Naive thymus-derived CD8-positive, alpha-beta T cell (primary cell): Measurements from ENCODE around the gene MYO15B. TPM values are rescaled to one million over a fixed set of nuclear protein-coding genes. Genes with fewer than 3 reads are reported as not detected.

Experiments used
- ATAC-seq, 2 donors: fragments of 150-1000 bp; cut with Tn5 transposase in 1 of 2; sonication (Bioruptor Pico), chemical (Tn5 transposase) in 1 of 2; 1 replicate in 1 of 2; 2 replicates in 1 of 2; pipeline ENCODE4 v1.10.0; 2021; ENCODE audit warnings: mild to moderate bottlenecking in 2 of 2, moderate library complexity in 2 of 2
- POLR2A ChIA-PET: fragments of 350-600 bp; sonication (Branson Sonifier 250); formaldehyde crosslinking; loops from one replicate; lab custom pipeline; 2021; ENCODE audit warnings: antibody characterized with exemption; lab: Charles Lee
- DNase-seq, 10 donors: peaks; one replicate each; pipeline versions ENCODE4 v3.0.0 to v3.0.0-alpha.2; 2020 to 2022
- H3K27ac Mint-ChIP-seq, 10 donors: one replicate each; pipeline ENCODE4 v1.8.0; 2020 to 2022; ENCODE audit warnings: mild to moderate bottlenecking in 10 of 10, mixed read lengths in 10 of 10, moderate library complexity in 4 of 10, inconsistent platforms in 1 of 10
- H3K27me3 Mint-ChIP-seq, 5 donors: one replicate each; pipeline ENCODE4 v1.8.0; 2021 to 2022; ENCODE audit warnings: mixed read lengths in 5 of 5
- H3K36me3 Mint-ChIP-seq, 3 donors: one replicate each; pipeline ENCODE4 v1.8.0; 2020 to 2022; ENCODE audit warnings: mixed read lengths in 3 of 3, mild to moderate bottlenecking in 2 of 3, inconsistent platforms in 1 of 3
- H3K4me1 Mint-ChIP-seq, 4 donors: one replicate each; pipeline ENCODE4 v1.8.0; 2021 to 2022; ENCODE audit warnings: mixed read lengths in 4 of 4
- H3K4me3 Mint-ChIP-seq, 10 donors: one replicate each; pipeline ENCODE4 v1.8.0; 2020 to 2022; ENCODE audit warnings: mild to moderate bottlenecking in 10 of 10, mixed read lengths in 10 of 10, moderate library complexity in 6 of 10, inconsistent platforms in 1 of 10
- H3K9me3 Mint-ChIP-seq, 9 donors: one replicate each; pipeline ENCODE4 v1.8.0; 2020 to 2022; ENCODE audit warnings: mixed read lengths in 9 of 9, mild to moderate bottlenecking in 3 of 9, inconsistent platforms in 1 of 9, moderate library complexity in 1 of 9
- polyA plus RNA-seq, 3 donors: library from polyadenylated mRNA; unstranded; fragments of 300-500 nt; fragmentation: Illumina TruSeq; gene quantifications; one replicate each; pipeline ENCODE4 v1.2.3, GENCODE V29; 2021
- total RNA-seq, 8 experiments: library from RNA in 2 of 8; stranded (reverse) in 2 of 8; gene quantifications; one replicate each; pipeline ENCODE4 v1.2.3 and lab custom pipeline; 2021 to 2026

Gene MYO15B
- total RNA-seq (100 to 1,000 TPM; 412 to 418 TPM), polyA plus RNA-seq (1 to 10 TPM; 1.9 to 3.2 (median 2.5) TPM), total RNA-seq (lab: John Stamatoyannopoulos, UW) (57.5 to 543 (median 219) reads per million in 6 experiments)

DNA sequence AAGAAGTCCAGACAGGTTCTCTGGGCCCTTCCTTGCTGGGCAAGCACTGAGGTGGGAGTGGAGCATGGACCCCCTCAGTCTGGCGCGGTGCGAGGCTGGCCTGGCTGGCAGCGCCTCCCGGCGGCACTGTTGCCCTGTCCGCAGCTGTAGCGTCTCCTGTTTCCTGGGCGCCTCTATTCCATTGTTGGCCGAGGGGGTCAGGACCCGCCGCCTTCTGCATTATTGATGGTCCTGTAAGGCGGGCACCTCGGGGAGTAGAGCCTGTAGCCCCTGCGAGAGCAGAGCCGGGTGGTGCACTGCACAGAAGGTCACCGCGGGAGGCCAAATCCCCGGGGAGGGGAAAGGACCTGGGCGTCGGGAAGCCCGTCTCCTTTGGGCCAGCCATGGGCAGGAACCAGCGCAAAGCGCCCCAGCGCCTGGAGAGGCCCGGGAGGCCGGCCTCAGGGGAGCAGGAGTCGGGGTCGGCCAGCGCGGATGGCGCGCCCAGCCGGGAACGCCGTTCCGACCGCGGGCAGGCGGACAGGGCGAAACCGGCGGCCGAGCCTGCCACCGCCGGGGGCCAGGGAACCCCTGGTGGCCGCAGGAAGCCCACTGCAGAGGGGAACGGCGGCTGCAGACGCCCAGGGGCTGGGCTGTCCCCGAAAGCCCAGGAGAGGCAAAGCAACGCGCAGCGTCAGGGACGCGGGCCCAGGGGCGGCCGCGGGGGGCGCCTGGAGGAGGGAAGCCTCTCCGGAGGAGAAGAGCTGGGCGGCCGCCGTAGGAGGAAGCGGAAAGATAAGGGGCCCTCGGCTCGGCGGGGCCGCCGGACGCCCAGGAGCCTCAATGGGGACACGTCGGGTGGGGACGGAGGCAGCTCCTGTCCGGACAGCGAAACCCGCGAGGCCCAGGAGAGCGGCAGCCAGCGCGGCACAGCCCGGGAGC, at the start of gene MYO15B:
Gene MYO15B, plus strand, starts transcription at position 126 of the 921 bp plus-strand sequence. Its CDS starts 258 bp downstream, at position 384.
- no peaks in the 10 kb centered on the region for H3K27me3 Mint-ChIP-seq
- H3K4me3 Mint-ChIP-seq: peak within 1 kb of the TSS; percentile 70 to 90 (median 81)
- POLR2A ChIA-PET: interaction anchor here (0.6 to 1.8 kb wide), 22 partner anchors 45 to 379 kb away, joined by 3 to 20 read pairs (median 4); partner anchors contain the start of genes LLGL2, MIF4GD, MRPS7 and SLC25A19
- H3K4me1 Mint-ChIP-seq: peaks cover 3 to 20% (median 12%) of the 10 kb centered on the region in 4 donors
- DNase-seq (peak; percentile 63 to 85 (median 72)), ATAC-seq (peak; percentile 69)
- H3K9me3 Mint-ChIP-seq: no peaks in the 10 kb centered on the region
- no peaks in the 10 kb centered on the region for H3K36me3 Mint-ChIP-seq
- peak within 1 kb of the TSS; percentile 25 to 90 (median 73) for H3K27ac Mint-ChIP-seq

- POLR2A ChIA-PET: interaction anchor here (0.7 kb wide), 1 partner anchor 173 kb away, joined by 5 read pairs; no protein-coding TSS in a partner anchor
- Mint-ChIP-seq H3K36me3 (peaks cover 0 to under 1% (median 0%) of the 10 kb centered on the region in 3 donors), H3K27ac (peak overlapping the region in 2 of 10 donors; percentile 71 to 75), H3K9me3 (no peaks in the 10 kb centered on the region), H3K27me3 (no peaks in the 10 kb centered on the region), H3K4me3 (no peak overlapping the region), H3K4me1 (peaks cover 9 to 12% (median 9%) of the 10 kb centered on the region in 4 donors)
- ATAC-seq (no peak), DNase-seq (no peak)
Measured at GRCh38 chr17:75539967-75540729, 47.5 kb upstream of the MYO15B start.

DNA sequence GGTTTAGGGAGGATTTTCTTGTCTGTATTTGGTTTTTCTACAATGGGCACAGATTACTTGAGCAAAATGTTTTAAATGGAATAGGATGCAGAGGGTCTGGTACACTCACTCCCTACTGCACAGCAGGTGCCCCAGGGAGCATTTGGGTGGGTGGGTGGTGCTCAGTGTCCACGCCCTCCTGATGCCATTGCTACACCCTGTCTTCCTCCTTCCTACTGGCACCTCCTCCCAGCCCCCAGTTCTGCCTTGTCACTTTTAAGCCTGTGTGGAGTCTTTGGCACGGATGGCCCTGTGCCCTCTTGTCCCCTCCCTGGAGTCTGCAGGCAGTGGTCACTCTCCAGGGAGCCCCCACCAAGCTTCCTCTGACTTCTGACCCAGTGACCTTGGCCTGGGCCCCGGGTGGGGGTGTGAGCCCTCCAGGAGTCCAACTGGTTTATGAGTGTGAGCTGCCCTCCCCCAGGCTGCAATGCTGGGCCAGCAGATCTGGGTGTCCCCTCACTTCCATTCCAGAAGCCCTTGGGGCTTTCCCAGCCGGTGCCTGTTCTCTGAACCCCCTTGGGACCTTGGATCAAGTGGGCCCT, 46.6 kb upstream of the MYO15B start:
- Mint-ChIP-seq H3K27me3 (no peaks in the 10 kb centered on the region), H3K27ac (peak overlapping the region in 2 of 10 donors; percentile 71 to 75), H3K36me3 (peaks cover 0 to 2% (median 0%) of the 10 kb centered on the region in 3 donors), H3K4me3 (no peak overlapping the region), H3K4me1 (peaks cover under 1 to 6% (median 2%) of the 10 kb centered on the region in 4 donors), H3K9me3 (no peaks in the 10 kb centered on the region)
- POLR2A ChIA-PET: no interaction called here
- DNase-seq (no peak), ATAC-seq (no peak)

DNA sequence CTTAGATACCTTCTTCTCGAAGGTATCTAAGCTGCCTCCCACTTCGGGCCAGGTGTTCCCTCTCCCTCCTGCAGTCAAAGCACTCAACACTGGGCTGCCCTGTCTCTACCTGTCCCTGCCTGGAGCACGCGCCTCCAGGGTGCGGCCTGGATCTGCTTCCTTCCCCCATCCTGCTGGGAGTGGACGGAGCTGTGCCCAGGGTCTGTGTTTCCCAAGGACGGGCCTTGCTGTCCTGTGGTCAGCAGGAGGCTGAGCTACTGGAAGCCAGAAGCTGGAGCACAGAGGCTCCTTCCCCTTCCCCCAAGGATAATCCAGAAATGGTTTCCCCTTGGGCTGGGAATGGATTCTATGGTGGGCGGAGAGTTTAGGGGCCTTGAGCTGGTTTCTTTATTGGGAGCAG, 45.4 kb upstream of the MYO15B start:
- H3K4me1 Mint-ChIP-seq: peaks cover 0 to 6% (median 1%) of the 10 kb centered on the region in 4 donors
- POLR2A ChIA-PET: interaction anchor here (0.9 kb wide), 1 partner anchor 46 kb away, joined by 3 read pairs; no protein-coding TSS in a partner anchor
- no peak overlapping the region for H3K27ac Mint-ChIP-seq
- H3K36me3 Mint-ChIP-seq: peaks cover 0 to 2% (median 0%) of the 10 kb centered on the region in 3 donors
- H3K27me3 Mint-ChIP-seq: no peaks in the 10 kb centered on the region
- DNase-seq: no peak
- no peaks in the 10 kb centered on the region for H3K9me3 Mint-ChIP-seq
- H3K4me3 Mint-ChIP-seq: no peak overlapping the region
- ATAC-seq: no peak

DNA sequence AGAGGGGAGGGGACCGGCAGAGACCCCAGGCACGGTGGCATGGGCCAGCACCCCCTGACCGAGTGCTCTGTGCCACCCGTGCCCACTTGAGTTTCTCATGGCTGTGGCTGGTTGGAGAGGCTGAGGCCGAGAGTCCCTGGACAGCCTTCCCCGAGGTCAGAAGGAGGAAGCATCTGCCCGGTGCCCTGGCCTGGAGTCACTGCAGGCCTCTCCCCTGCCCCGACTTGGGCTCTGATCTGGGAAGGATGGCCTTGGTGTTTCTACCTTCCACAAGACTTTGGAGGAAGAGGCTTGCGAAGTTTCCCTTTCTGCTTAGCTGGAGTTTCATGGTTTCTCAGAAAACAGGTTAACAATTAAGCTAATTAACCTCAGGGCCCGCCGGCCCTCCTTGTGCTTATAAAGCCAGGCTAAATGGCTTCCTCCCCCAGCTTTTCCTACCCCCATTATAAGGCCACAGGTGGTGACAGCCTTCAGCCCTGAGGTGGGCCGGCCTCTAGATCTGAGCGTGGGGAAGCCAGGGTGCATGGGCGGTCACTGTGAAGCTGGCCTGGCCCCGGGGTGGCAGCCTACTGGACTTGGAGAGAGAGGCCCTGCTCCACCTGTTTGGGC, 44.8 kb upstream of the MYO15B start:
- H3K36me3 Mint-ChIP-seq: peaks cover 0 to 5% (median 0%) of the 10 kb centered on the region in 3 donors
- DNase-seq (no peak), ATAC-seq (no peak)
- no peaks in the 10 kb centered on the region for H3K9me3 Mint-ChIP-seq
- H3K4me1 Mint-ChIP-seq: peaks cover 0 to 6% (median 1%) of the 10 kb centered on the region in 4 donors
- no peak overlapping the region for H3K27ac Mint-ChIP-seq
- no peak overlapping the region for H3K4me3 Mint-ChIP-seq
- no peaks in the 10 kb centered on the region for H3K27me3 Mint-ChIP-seq
- POLR2A ChIA-PET: interaction anchor here (0.9 kb wide), 1 partner anchor 45 kb away, joined by 3 read pairs; no protein-coding TSS in a partner anchor

- H3K4me1 Mint-ChIP-seq: peaks cover 0 to 6% (median 3%) of the 10 kb centered on the region in 4 donors
- peaks cover 0 to 5% (median 0%) of the 10 kb centered on the region in 3 donors for H3K36me3 Mint-ChIP-seq
- ATAC-seq: no peak
- H3K4me3 Mint-ChIP-seq: no peak overlapping the region
- H3K27ac Mint-ChIP-seq: peak overlapping the region in 1 of 10 donors; percentile 46
- no peak for DNase-seq
- no peaks in the 10 kb centered on the region for H3K27me3 Mint-ChIP-seq
- no peaks in the 10 kb centered on the region for H3K9me3 Mint-ChIP-seq
- POLR2A ChIA-PET: no interaction called here
Measured at GRCh38 chr17:75544250-75544649, 43.4 kb upstream of the MYO15B start.

GRCh38 chr17:75546181-75546580, 41.4 kb upstream of the MYO15B start:
- no peak for ATAC-seq
- Mint-ChIP-seq H3K9me3 (no peaks in the 10 kb centered on the region), H3K27ac (no peak overlapping the region), H3K4me3 (no peak overlapping the region), H3K4me1 (peaks cover 0 to 7% (median 1%) of the 10 kb centered on the region in 4 donors), H3K27me3 (no peaks in the 10 kb centered on the region), H3K36me3 (peaks cover 0 to 5% (median 0%) of the 10 kb centered on the region in 3 donors)
- POLR2A ChIA-PET: interaction anchor here (0.6 kb wide), 1 partner anchor 395 kb away, joined by 4 read pairs; no protein-coding TSS in a partner anchor
- no peak for DNase-seq

DNA sequence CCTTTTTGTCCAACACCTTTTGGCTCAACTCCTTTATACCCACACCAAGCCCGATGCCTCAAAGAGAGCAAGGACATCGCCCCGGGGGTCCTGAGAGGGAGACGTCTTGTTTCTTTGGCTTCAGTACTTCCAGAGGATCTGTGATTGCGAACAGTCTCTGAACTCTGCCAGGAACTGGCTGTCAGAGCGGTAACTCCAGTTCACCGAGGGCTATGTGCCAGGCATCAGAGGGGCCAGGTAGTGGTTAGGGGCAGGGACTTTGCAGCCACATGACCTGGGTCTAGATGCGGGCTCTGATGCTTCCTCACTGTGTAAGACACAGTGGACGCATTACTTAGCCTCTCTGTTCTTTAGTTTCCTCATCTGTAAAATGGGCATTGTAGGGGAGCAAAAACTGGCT, 40.5 kb upstream of the MYO15B start:
- H3K4me1 Mint-ChIP-seq: peaks cover 0 to 5% (median 1%) of the 10 kb centered on the region in 4 donors
- ATAC-seq (no peak), DNase-seq (no peak)
- peak overlapping the region in 1 of 10 donors; percentile 68 for H3K27ac Mint-ChIP-seq
- H3K9me3 Mint-ChIP-seq: no peaks in the 10 kb centered on the region
- POLR2A ChIA-PET: no interaction called here
- peaks cover 0 to 5% (median 0%) of the 10 kb centered on the region in 3 donors for H3K36me3 Mint-ChIP-seq
- no peak overlapping the region for H3K4me3 Mint-ChIP-seq
- H3K27me3 Mint-ChIP-seq: no peaks in the 10 kb centered on the region

DNA sequence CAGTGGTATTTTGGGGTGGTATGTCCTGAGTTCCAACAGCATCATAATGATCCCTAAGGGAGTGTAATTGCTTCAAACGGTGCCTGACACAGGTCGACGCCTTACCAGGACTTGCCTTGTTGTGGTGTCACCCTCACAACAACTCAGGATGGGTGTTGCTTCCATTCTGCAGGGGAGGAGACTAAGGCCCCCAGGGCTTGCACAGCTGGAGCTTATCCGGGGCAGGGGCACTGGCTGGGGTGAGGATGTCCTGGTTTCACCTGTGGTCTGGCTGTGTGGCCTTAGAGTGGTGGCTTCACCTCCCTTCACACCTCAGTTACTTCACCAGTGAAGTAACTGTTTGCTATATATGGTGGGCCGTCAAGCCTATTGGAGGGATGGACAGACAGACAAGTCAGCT, 38.8 kb upstream of the MYO15B start:
- no peak overlapping the region for H3K4me3 Mint-ChIP-seq
- H3K4me1 Mint-ChIP-seq: peaks cover 0 to 5% (median 2%) of the 10 kb centered on the region in 4 donors
- POLR2A ChIA-PET: no interaction called here
- H3K9me3 Mint-ChIP-seq: no peaks in the 10 kb centered on the region
- no peaks in the 10 kb centered on the region for H3K27me3 Mint-ChIP-seq
- peak overlapping the region in 1 of 10 donors; percentile 27 for H3K27ac Mint-ChIP-seq
- DNase-seq: no peak
- no peak for ATAC-seq
- peaks cover 0 to 5% (median 0%) of the 10 kb centered on the region in 3 donors for H3K36me3 Mint-ChIP-seq

DNA sequence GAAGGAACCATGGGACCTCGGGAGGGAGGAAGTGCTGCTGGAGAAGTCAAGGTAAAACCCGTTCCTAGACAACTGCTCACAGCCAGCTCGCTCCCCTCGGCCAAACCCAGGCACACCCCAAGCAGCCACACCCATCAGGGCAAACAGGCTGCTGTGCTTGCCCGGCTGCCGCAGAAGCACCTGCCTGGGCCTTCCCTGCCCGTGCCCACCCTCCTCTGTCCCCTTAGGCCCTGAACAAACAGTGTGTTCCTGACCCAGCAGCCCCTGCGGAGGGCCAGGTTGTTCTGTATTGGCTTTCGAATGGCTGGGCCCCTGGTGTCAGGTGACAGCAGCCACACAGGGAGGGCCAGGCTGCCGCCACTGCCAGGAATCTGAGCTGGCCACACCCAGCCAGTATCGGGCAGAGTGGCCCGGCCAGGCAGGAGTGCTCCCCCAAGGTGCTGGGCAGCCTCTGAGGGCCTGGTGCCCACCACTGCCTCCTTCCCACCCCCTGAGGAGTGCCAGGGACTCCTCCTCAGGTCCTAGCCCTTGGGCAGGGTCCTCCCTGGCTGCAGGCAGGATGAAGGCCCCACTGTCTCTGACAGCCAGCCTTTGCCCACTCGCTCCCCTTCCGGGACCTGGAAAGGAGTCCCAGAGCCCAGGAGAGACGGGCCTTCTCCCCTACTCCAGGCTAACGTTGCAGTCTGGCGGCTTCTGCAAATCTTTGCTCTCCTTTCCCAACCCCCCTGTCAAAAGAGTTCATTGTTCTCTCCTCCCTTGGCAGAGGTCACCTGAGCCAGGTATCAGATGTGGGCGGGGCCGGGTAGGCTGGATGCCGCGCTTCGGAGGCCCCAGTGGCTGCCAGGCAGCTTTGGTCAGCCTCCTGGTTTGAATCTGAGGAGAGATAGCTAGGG, 38.1 kb upstream of the MYO15B start:
- Mint-ChIP-seq H3K36me3 (peaks cover 0 to 5% (median 0%) of the 10 kb centered on the region in 3 donors), H3K4me1 (peaks cover 0 to 5% (median 3%) of the 10 kb centered on the region in 4 donors), H3K9me3 (no peaks in the 10 kb centered on the region), H3K27me3 (no peaks in the 10 kb centered on the region), H3K4me3 (no peak overlapping the region), H3K27ac (peak overlapping the region in 1 of 10 donors; percentile 27)
- ATAC-seq (no peak), DNase-seq (no peak)
- POLR2A ChIA-PET: interaction anchor here (0.7 to 0.8 kb wide), 2 partner anchors 16 to 32 kb away, joined by 3 to 7 read pairs; no protein-coding TSS in a partner anchor

GRCh38 chr17:75550139-75550465, 37.5 kb upstream of the MYO15B start:
- ATAC-seq: no peak
- H3K4me3 Mint-ChIP-seq: no peak overlapping the region
- no peaks in the 10 kb centered on the region for H3K9me3 Mint-ChIP-seq
- no peak overlapping the region for H3K27ac Mint-ChIP-seq
- no peaks in the 10 kb centered on the region for H3K27me3 Mint-ChIP-seq
- peaks cover 0 to 5% (median 0%) of the 10 kb centered on the region in 3 donors for H3K36me3 Mint-ChIP-seq
- DNase-seq: no peak
- POLR2A ChIA-PET: interaction anchor here (0.6 to 0.8 kb wide), 3 partner anchors 16 to 288 kb away, joined by 3 to 7 read pairs (median 5); no protein-coding TSS in a partner anchor
- H3K4me1 Mint-ChIP-seq: peaks cover 0 to 5% (median 3%) of the 10 kb centered on the region in 4 donors
